Activated CD4-positive, alpha-beta T cell treated with anti-CD3 and anti-CD28 coated beads, Interleukin-2, amount 10 ng/mL, durations not matched to agents 7 days and 5 days (primary cell): ENCODE measurements around the gene HEG1. TPM values are rescaled to one million over a fixed set of nuclear protein-coding genes. Genes with fewer than 3 reads are reported as not detected.
A peak's percentile ranks its signal among the peaks of the same experiment; 100 is the strongest.

ENCODE experiments used
- CTCF ChIA-PET: fragments of 350-600 bp; sonication (Branson Sonifier 250); formaldehyde crosslinking; loops from one replicate; lab custom pipeline; 2021; ENCODE audit warnings: antibody characterized with exemption; lab: Charles Lee
- POLR2A ChIA-PET: fragments of 350-600 bp; sonication (Branson Sonifier 250); formaldehyde crosslinking; loops from one replicate; lab custom pipeline; 2021; ENCODE audit warnings: antibody characterized with exemption; lab: Charles Lee
- DNase-seq: peaks from one replicate; pipeline ENCODE4 v3.0.0-alpha.2; 2020
- H3K27ac Mint-ChIP-seq: one replicate; pipeline ENCODE4 v1.8.0; 2021; ENCODE audit warnings: mild to moderate bottlenecking, moderate library complexity, mixed read lengths
- H3K27me3 Mint-ChIP-seq: one replicate; pipeline ENCODE4 v1.8.0; 2021; ENCODE audit warnings: mixed read lengths
- H3K36me3 Mint-ChIP-seq: one replicate; pipeline ENCODE4 v1.8.0; 2021; ENCODE audit warnings: low read depth, mixed read lengths
- H3K4me1 Mint-ChIP-seq: one replicate; pipeline ENCODE4 v1.8.0; 2021; ENCODE audit warnings: mixed read lengths
- H3K4me3 Mint-ChIP-seq: one replicate; pipeline ENCODE4 v1.8.0; 2021; ENCODE audit warnings: mild to moderate bottlenecking, moderate library complexity, mixed read lengths
- H3K9me3 Mint-ChIP-seq: one replicate; pipeline ENCODE4 v1.8.0; 2021; ENCODE audit warnings: mixed read lengths
- total RNA-seq, 2 experiments: library from RNA; stranded (reverse); gene quantifications; one replicate each; pipeline ENCODE4 v1.2.3, GENCODE V29; 2021

Gene HEG1
- total RNA-seq, 2 experiments from 2014 or later, result 26.6 to 30.4 TPM

- Mint-ChIP-seq H3K27ac (peak overlapping the region; percentile 61), H3K4me3 (no peak overlapping the region), H3K36me3 (peaks cover 90% of the 10 kb centered on the region), H3K4me1 (peaks cover 23% of the 10 kb centered on the region), H3K9me3 (no peaks in the 10 kb centered on the region), H3K27me3 (no peaks in the 10 kb centered on the region)
- ChIA-PET CTCF (interaction anchor here (0.7 to 2.0 kb wide), 3 partner anchors 10 to 200 kb away, joined by 3 to 5 read pairs (median 4); no protein-coding TSS in a partner anchor), POLR2A (no interaction called here)
- DNase-seq, result no peak
These were observed 53.1 kb downstream of the HEG1 start for GRCh38 chr3:125002414-125003368.

GRCh38 chr3:125001557-125002413, 54.0 kb downstream of the HEG1 start:
- H3K4me3 Mint-ChIP-seq, result no peak overlapping the region
- CTCF ChIA-PET, result interaction anchor here (0.8 to 2.0 kb wide), 2 partner anchors 11 to 201 kb away, joined by 4 to 5 read pairs; no protein-coding TSS in a partner anchor
- DNase-seq, result no peak
- peaks cover 93% of the 10 kb centered on the region for H3K36me3 Mint-ChIP-seq
- peaks cover 23% of the 10 kb centered on the region for H3K4me1 Mint-ChIP-seq
- POLR2A ChIA-PET, result no interaction called here
- no peaks in the 10 kb centered on the region for H3K27me3 Mint-ChIP-seq
- peak overlapping the region; percentile 61 for H3K27ac Mint-ChIP-seq
- H3K9me3 Mint-ChIP-seq, result no peaks in the 10 kb centered on the region

- ChIA-PET CTCF (no interaction called here), POLR2A (interaction anchor here (0.5 kb wide), 1 partner anchor 371 kb away, joined by 4 read pairs; no protein-coding TSS in a partner anchor)
- no peak overlapping the region for H3K4me3 Mint-ChIP-seq
- no peaks in the 10 kb centered on the region for H3K27me3 Mint-ChIP-seq
- peaks cover 33% of the 10 kb centered on the region for H3K4me1 Mint-ChIP-seq
- H3K27ac Mint-ChIP-seq, result no peak overlapping the region
- H3K36me3 Mint-ChIP-seq, result peaks cover 89% of the 10 kb centered on the region
- DNase-seq, result no peak
- H3K9me3 Mint-ChIP-seq, result no peaks in the 10 kb centered on the region
These were observed 55.1 kb downstream of the HEG1 start for GRCh38 chr3:125000661-125001060.

DNA sequence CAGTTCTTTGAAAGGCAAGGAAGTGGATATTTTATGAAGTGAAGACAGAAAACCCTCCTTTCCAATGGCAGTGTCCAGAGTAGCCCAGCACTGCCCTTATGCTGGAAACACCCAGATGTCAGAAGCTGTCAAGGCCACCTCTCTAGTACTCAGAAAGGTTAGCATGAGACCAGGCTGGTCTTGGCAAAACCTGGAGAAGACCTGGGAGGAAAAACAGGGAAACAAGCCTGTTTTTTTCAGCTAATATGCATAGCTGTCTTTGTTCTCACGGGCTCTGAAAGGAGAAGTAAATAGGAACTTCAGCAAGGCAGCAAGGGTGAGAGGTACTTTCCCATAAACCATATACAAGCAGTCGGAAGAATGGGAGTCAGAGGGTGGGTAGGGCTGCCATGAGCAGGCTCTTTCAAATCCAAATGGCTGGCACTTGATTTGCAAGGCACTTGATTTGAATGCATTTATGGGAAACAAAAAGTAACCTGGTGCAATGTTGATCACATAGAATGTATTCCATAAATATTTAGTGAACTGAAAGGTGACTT, 55.8 kb downstream of the HEG1 start:
- no peaks in the 10 kb centered on the region for H3K9me3 Mint-ChIP-seq
- no peak overlapping the region for H3K27ac Mint-ChIP-seq
- CTCF ChIA-PET, result no interaction called here
- H3K36me3 Mint-ChIP-seq, result peaks cover 82% of the 10 kb centered on the region
- H3K27me3 Mint-ChIP-seq, result no peaks in the 10 kb centered on the region
- DNase-seq, result no peak
- peaks cover 38% of the 10 kb centered on the region for H3K4me1 Mint-ChIP-seq
- H3K4me3 Mint-ChIP-seq, result no peak overlapping the region
- POLR2A ChIA-PET, result no interaction called here

- Mint-ChIP-seq H3K4me1 (peaks cover 38% of the 10 kb centered on the region), H3K4me3 (no peak overlapping the region), H3K36me3 (peaks cover 76% of the 10 kb centered on the region), H3K27me3 (no peaks in the 10 kb centered on the region), H3K27ac (no peak overlapping the region), H3K9me3 (no peaks in the 10 kb centered on the region)
- DNase-seq, result no peak
- ChIA-PET CTCF (no interaction called here), POLR2A (no interaction called here)
These were observed 56.5 kb downstream of the HEG1 start for GRCh38 chr3:124999317-124999716.

GRCh38 chr3:124998247-124998630, 57.6 kb downstream of the HEG1 start:
- Mint-ChIP-seq H3K9me3 (no peaks in the 10 kb centered on the region), H3K4me1 (peaks cover 40% of the 10 kb centered on the region), H3K4me3 (no peak overlapping the region), H3K27ac (no peak overlapping the region), H3K36me3 (peaks cover 67% of the 10 kb centered on the region), H3K27me3 (no peaks in the 10 kb centered on the region)
- POLR2A ChIA-PET, result interaction anchor here (0.6 kb wide), 1 partner anchor 13 kb away, joined by 3 read pairs; no protein-coding TSS in a partner anchor
- DNase-seq, result no peak
- CTCF ChIA-PET, result no interaction called here

DNA sequence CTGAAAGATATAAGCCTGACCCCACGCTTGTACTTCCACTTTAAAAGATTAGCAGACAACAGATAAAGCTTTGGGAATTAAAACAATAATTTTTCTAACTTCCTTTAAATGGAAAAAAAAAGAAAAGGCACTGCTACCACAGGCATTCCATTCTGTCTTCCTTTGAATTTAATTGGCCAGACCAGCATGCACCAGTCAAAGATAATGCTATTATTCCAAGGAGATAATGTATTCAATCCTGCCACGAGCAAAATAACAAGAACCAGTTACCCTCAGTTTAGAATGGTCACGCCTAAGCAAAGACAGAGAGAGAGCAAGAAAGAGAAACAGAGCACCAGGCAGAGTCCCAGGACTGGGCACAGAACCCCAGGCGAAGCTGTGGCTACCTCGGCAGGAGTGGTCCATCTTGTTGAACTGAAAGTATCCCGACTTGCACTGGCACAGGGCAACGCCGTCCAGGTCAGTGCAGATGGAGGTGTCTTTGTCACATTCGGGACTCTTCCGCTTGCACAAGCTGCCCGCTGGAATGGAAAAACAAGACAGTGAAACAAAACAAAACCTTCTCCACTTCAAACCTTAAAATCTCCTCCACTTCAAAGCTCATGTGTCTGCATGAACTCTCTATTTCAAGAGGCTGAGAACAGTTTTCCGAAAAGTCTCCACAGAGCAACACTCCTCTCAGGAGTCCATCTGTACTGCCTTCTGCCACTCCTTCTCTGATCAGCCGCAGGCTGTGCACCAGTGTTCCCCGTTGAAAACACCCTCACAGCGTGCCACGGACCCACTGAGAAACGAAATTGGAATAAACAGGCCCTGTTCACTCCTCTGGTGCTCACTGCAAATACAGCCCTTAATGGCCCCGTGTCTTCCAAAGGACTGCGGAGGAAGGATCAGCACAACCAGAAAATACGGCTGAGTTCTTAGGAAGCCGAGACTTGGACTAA, 58.2 kb downstream of the HEG1 start:
- Mint-ChIP-seq H3K27me3 (no peaks in the 10 kb centered on the region), H3K9me3 (no peaks in the 10 kb centered on the region), H3K4me3 (no peak overlapping the region), H3K36me3 (peaks cover 60% of the 10 kb centered on the region), H3K4me1 (peaks cover 34% of the 10 kb centered on the region), H3K27ac (no peak overlapping the region)
- POLR2A ChIA-PET, result interaction anchor here (0.6 kb wide), 1 partner anchor 14 kb away, joined by 3 read pairs; no protein-coding TSS in a partner anchor
- DNase-seq, result no peak
- CTCF ChIA-PET, result no interaction called here

DNA sequence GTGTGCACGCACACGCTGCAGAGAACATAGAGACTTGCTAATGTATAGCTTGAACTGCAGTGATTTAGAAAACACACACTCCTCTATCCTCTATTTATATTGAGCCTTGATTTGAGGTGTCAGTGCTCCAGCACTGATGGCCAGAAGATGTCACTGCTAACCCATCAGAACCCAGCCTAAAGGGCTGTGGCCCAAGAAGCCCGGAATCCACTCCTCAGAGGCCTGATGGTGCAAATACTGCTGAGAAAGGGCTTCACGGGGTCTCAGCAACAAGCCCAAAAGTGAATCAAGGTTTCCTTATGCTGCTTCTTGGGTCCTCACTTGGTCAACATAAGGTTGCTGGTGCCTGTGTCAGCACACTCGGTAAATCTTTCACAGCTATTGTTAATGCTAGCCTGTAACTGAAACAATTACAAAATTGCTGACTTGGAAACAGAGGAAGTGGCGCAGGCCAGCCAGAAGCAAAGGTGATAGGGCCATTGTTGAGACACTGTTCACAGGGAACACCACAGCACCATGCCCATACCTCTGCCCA, 60.3 kb downstream of the HEG1 start:
- peaks cover 44% of the 10 kb centered on the region for H3K36me3 Mint-ChIP-seq
- ChIA-PET CTCF (interaction anchor here (0.5 to 1.7 kb wide), 5 partner anchors 13 to 224 kb away, joined by 3 to 4 read pairs (median 3); no protein-coding TSS in a partner anchor), POLR2A (no interaction called here)

GRCh38 chr3:124993466-124993865, 62.3 kb downstream of the HEG1 start:
- no peak overlapping the region for H3K27ac Mint-ChIP-seq
- CTCF ChIA-PET, result no interaction called here
- POLR2A ChIA-PET, result no interaction called here
- H3K9me3 Mint-ChIP-seq, result no peaks in the 10 kb centered on the region
- no peak for DNase-seq
- H3K4me3 Mint-ChIP-seq, result no peak overlapping the region
- H3K4me1 Mint-ChIP-seq, result peaks cover 23% of the 10 kb centered on the region
- no peaks in the 10 kb centered on the region for H3K27me3 Mint-ChIP-seq
- H3K36me3 Mint-ChIP-seq, result peaks cover 34% of the 10 kb centered on the region

More for the DNA sequence above, 60.3 kb downstream of the HEG1 start:
- DNase-seq, result peak; percentile 66
- no peak overlapping the region for H3K4me3 Mint-ChIP-seq
- no peaks in the 10 kb centered on the region for H3K9me3 Mint-ChIP-seq
- H3K27me3 Mint-ChIP-seq, result no peaks in the 10 kb centered on the region
- peaks cover 24% of the 10 kb centered on the region for H3K4me1 Mint-ChIP-seq
- peak overlapping the region; percentile 70 for H3K27ac Mint-ChIP-seq

GRCh38 chr3:124992041-124992440, 63.8 kb downstream of the HEG1 start:
- Mint-ChIP-seq H3K36me3 (peaks cover 20% of the 10 kb centered on the region), H3K4me1 (peaks cover 20% of the 10 kb centered on the region)
- POLR2A ChIA-PET, result no interaction called here

More at GRCh38 chr3:124992041-124992440, 63.8 kb downstream of the HEG1 start:
- no peak overlapping the region for H3K27ac Mint-ChIP-seq
- H3K4me3 Mint-ChIP-seq, result no peak overlapping the region
- CTCF ChIA-PET, result interaction anchor here (0.6 kb wide), 2 partner anchors 527 to 1936 kb away, joined by 4 read pairs; no protein-coding TSS in a partner anchor
- DNase-seq, result no peak
- H3K9me3 Mint-ChIP-seq, result no peaks in the 10 kb centered on the region
- H3K27me3 Mint-ChIP-seq, result no peaks in the 10 kb centered on the region
